Type B pancreatic cell (in vitro differentiated cells): ENCODE data around the gene FAM171A2. TPM values are rescaled to one million over a fixed set of nuclear protein-coding genes. Genes with fewer than 3 reads are reported as not detected.
"Not testable (repeated sequence)": the region's sequence is repeated elsewhere in the genome, so short reads cannot be mapped to it uniquely, and the experiment has no call there.

ENCODE experiments used
- DNase-seq: peaks from one replicate; pipeline ENCODE4 v3.0.0; 2021; ENCODE audit warnings: mixed read lengths; ENCODE audit not compliant: unreplicated experiment; ENCODE audit errors: extremely low spot score
- H3K27ac Mint-ChIP-seq: 2 replicates; pipeline ENCODE4 v1.8.0; 2021; ENCODE audit warnings: mild to moderate bottlenecking, mixed read lengths
- H3K27me3 Mint-ChIP-seq: 2 replicates; pipeline ENCODE4 v1.8.0; 2021; ENCODE audit warnings: mixed read lengths
- H3K36me3 Mint-ChIP-seq: 2 replicates; pipeline ENCODE4 v1.8.0; 2021; ENCODE audit warnings: mixed read lengths
- H3K4me1 Mint-ChIP-seq: one replicate; pipeline ENCODE4 v1.8.0; 2021; ENCODE audit warnings: mixed read lengths; ENCODE audit not compliant: unreplicated experiment
- H3K4me3 Mint-ChIP-seq: 2 replicates; pipeline ENCODE4 v1.8.0; 2021; ENCODE audit warnings: mild to moderate bottlenecking, mixed read lengths
- H3K9me3 Mint-ChIP-seq: 2 replicates; pipeline ENCODE4 v1.8.0; 2021; ENCODE audit warnings: mixed read lengths
- total RNA-seq: library from RNA; stranded (reverse); gene quantifications from 2 replicates; pipeline ENCODE4 v1.2.1, GENCODE V29; 2021; ENCODE audit warnings: low replicate concordance
- TF ChIP-seq, protein P1 (sequence below): fragments of 200-600 bp; sonication (generic); conservative IDR thresholded peaks from 2 replicates; pipeline ENCODE4 v1.5.0; 2021; ENCODE audit warnings: antibody characterized with exemption, mild to moderate bottlenecking

FAM171A2 gene
- total RNA-seq, 1 donor from 2014 or later: 34.7 TPM

- Mint-ChIP-seq H3K4me1 (peaks cover 12% of the 10 kb centered on the region), H3K27me3 (peaks cover 8% of the 10 kb centered on the region), H3K27ac (peak overlapping the region; percentile 95), H3K4me3 (peak overlapping the region; percentile 16), H3K36me3 (no peaks in the 10 kb centered on the region), H3K9me3 (no peaks in the 10 kb centered on the region)
- no peak for DNase-seq
- TF ChIP-seq, protein P1, sequence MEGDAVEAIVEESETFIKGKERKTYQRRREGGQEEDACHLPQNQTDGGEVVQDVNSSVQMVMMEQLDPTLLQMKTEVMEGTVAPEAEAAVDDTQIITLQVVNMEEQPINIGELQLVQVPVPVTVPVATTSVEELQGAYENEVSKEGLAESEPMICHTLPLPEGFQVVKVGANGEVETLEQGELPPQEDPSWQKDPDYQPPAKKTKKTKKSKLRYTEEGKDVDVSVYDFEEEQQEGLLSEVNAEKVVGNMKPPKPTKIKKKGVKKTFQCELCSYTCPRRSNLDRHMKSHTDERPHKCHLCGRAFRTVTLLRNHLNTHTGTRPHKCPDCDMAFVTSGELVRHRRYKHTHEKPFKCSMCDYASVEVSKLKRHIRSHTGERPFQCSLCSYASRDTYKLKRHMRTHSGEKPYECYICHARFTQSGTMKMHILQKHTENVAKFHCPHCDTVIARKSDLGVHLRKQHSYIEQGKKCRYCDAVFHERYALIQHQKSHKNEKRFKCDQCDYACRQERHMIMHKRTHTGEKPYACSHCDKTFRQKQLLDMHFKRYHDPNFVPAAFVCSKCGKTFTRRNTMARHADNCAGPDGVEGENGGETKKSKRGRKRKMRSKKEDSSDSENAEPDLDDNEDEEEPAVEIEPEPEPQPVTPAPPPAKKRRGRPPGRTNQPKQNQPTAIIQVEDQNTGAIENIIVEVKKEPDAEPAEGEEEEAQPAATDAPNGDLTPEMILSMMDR: no peak
Observed at GRCh38 chr17:44343510-44344209, 20.0 kb downstream of the FAM171A2 start.

DNA sequence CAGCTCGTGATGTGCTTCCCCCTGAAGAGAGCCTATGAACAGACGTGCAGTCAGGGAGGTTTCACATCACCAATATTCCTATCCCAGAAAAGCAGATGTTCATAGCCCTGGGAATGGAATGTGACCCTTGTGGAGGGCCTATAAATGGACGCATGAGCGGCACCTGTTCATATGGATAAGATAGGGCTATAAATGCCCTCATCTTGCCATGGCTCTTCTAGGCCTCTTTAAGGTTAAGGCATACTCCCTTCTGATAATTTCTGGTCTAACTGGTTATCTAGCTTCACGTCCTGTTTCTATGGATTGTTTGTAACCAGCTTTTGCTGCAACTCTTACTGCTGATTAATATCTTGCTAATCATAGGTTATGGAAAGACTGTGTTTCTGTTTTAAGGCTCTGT is 23.1 kb downstream of the FAM171A2 start:
- Mint-ChIP-seq H3K27me3 (peaks cover 21% of the 10 kb centered on the region), H3K4me3 (peak overlapping the region; percentile 6), H3K27ac (peak overlapping the region; percentile 66)
- H3K4me1 Mint-ChIP-seq, H3K36me3 Mint-ChIP-seq, DNase-seq, H3K9me3 Mint-ChIP-seq: not testable (repeated sequence)

DNA sequence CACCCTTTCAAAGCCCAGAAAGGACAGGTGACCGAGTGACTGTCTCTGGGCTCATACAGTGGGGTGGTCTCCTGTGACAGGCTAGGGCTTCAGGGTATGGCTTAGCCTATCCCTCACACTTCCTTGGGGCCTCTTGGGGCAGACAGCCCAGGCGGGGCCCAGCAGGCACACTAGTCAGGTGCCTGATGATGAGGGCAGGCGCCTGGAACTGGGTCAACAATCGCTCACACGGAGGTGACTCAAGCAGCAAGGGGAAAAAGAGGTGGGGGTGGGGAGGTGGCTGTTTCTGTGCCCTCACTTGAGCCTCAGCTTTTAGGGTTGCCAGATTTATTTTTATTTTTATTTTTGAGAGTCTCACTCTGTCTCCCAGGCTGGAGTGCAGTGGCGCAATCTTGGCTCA is 25.0 kb downstream of the FAM171A2 start:
- H3K36me3 Mint-ChIP-seq: no peaks in the 10 kb centered on the region
- H3K27ac Mint-ChIP-seq: no peak overlapping the region
- no peak for DNase-seq
- H3K27me3 Mint-ChIP-seq: peaks cover 17% of the 10 kb centered on the region
- no peaks in the 10 kb centered on the region for H3K9me3 Mint-ChIP-seq
- no peak overlapping the region for H3K4me3 Mint-ChIP-seq
- H3K4me1 Mint-ChIP-seq: no peaks in the 10 kb centered on the region
- TF ChIP-seq, protein P1: no peak

DNA sequence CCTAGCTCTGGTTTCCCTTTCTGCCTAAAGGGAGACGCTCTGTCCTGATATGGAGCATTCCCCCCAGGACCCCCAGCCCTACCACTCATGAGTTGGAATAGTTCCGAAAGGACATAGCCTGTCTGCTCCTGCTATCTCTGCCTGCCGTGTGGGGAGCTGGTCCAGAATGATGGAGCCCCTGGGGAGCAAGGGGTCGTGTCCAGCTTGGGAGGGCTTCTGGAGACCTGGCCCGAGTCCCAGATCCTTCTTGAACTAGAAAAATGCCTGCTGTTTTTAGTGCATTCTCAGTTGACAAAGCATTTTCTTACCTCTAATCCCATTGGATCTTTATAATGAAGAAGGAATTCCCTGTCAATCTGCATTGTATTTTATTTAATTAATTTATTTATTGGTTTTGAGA is 27.7 kb downstream of the FAM171A2 start:
- Mint-ChIP-seq H3K27ac (no peak overlapping the region), H3K4me1 (peaks cover 5% of the 10 kb centered on the region), H3K9me3 (no peaks in the 10 kb centered on the region), H3K36me3 (no peaks in the 10 kb centered on the region), H3K4me3 (no peak overlapping the region), H3K27me3 (peaks cover 15% of the 10 kb centered on the region)
- TF ChIP-seq, protein P1: no peak
- no peak for DNase-seq

- TF ChIP-seq, protein P1: no peak
- Mint-ChIP-seq H3K4me1 (peaks cover 5% of the 10 kb centered on the region), H3K36me3 (no peaks in the 10 kb centered on the region), H3K27me3 (peaks cover 13% of the 10 kb centered on the region), H3K4me3 (no peak overlapping the region), H3K27ac (no peak overlapping the region), H3K9me3 (no peaks in the 10 kb centered on the region)
- no peak for DNase-seq
Observed at GRCh38 chr17:44335564-44335963, 28.1 kb downstream of the FAM171A2 start.

GRCh38 chr17:44334727-44335126 is 28.9 kb downstream of the FAM171A2 start:
- Mint-ChIP-seq H3K27ac (no peak overlapping the region), H3K4me1 (peaks cover 5% of the 10 kb centered on the region), H3K9me3 (no peaks in the 10 kb centered on the region), H3K36me3 (no peaks in the 10 kb centered on the region), H3K27me3 (peaks cover 13% of the 10 kb centered on the region), H3K4me3 (no peak overlapping the region)
- DNase-seq: no peak
- TF ChIP-seq, protein P1: no peak
